GM19035 (cell line): ENCODE data around the gene ZNF365.

Experiments used
- ATAC-seq: cut with Tn5 transposase; IDR thresholded peaks from one replicate; pipeline ENCODE4 v1.9.1; 2021; ENCODE audit not compliant: unreplicated experiment

Gene ZNF365

DNA sequence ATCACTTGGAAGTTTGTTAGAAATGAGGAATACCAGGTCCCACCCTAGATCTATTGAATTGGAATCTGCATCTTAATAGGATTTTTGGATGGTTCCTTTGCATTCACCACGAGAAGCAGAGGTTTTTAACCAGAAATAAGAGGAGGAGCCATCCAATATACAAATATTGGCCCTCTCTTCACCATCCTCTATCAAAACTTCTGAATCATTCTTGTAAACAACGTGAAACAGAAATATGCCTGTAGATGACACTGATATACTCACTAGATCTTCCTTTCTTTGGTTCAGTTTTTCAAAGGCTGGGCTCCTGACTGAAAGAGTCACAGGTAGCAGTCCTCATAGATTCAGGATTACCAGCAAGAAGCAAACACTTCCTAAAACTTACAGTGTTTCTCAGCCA is 39.5 kb downstream of the ZNF365 start:
- ATAC-seq: no peak

- no peak for ATAC-seq
Measured at GRCh38 chr10:62414359-62414758, 40.2 kb downstream of the ZNF365 start.

DNA sequence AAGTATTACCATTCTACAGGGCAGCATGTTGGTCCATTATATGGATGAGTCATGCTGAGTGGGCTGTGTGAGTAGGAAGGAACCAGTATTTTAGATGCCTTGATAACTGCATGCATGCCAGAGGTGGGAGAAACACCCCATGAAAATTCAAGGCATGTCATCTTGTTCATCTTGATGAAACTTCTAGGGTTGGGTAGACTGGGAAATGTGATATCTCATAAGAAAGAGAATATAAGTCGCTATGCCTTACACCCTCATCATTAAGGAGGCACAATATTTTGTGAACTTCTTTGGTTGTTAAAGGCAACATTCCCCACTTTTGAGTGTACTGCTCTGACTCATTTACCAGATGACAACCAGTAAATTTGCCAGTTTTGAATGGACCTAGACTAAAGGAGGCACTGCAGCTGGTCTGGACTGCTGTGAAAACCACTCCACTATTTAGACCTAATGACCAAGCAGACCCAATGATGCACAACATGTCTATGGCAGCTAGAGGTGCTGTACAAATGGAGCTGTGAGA is 48.0 kb downstream of the ZNF365 start:
- no peak for ATAC-seq

GRCh38 chr10:62424026-62424425 is 49.9 kb downstream of the ZNF365 start:
- no peak for ATAC-seq

DNA sequence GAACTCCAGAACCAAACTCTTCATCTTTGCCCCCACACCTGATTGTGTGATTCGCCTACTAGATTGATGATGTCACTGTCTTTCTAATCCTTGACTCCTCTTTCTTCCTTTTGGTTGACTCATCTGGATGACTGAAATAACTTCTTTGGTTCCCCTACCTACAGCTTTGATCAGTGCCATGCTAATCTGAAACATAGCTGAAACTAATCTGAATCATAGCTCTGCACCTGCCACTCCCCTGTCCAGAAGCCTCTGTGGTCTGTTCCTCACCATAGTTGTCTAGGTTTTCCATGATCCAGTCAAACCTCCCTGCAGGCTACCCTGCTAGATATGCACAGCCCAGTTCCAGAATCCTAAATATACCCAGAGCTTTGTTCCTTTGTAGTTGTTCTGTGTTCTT is 51.9 kb downstream of the ZNF365 start:
- ATAC-seq: no peak

DNA sequence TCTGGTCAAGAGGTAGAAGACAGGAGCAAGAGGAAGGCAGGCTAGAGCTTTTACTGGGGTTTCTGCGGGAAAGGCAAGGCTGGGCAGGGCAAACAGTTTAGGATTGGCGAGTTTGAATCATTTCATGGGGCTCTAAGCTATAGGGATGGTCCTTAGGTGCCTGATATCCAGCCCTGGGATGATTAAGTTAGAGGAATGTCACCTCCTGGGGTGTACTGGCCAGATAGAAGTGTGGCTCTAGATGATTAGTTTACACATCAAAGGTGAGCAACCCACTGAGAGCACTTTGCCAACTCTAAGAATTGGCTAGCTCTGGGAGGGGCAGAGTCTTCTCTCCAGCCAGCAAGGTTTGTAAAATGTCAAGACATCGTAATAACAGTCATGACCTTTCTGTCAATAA is 52.4 kb downstream of the ZNF365 start:
- no peak for ATAC-seq

- no peak for ATAC-seq
Measured at GRCh38 chr10:62430881-62431280, 56.7 kb downstream of the ZNF365 start.

DNA sequence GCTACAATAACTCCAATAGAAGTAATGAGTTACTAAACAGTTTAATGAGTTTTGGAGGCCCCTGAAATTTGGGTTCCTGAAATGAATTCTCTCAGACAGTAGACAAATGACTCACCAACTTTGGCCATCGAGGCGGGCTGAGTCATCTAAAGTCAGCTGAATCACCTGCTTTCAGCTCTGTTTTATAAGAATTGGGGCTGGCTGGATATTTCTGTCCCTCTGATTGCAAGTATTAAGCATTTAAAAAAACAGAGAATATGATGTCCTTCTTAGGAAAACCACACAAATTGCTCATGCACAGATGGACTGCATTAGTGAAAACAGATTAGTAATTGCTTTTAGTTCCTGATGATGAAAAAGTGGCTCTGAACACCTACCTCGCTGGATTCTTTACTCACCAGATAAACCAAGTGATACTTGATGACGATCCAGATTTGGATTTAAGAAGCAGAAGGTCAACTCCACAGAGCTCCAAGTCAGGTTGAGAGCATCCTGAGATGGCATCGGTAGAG is 59.1 kb downstream of the ZNF365 start:
- peak; percentile 91 for ATAC-seq

DNA sequence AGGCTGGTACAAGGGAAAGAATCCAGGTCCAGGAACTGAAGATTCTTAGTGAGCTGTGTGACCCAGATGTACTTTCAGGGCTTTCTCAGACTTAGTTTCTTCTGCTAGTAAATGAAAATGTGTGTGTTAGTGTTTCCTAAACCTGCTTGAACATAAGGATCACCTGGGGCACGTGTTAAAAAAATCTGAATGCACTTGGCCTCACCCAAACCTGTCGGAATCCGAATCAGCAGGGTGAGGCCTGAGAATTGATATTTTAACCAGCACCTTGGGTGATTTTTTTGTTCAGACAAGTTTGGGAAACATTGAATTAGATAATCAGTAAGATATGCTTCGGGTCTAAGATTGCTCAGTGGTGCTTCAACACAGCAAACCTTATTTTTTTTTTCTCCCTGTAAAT is 59.7 kb downstream of the ZNF365 start:
- no peak for ATAC-seq

DNA sequence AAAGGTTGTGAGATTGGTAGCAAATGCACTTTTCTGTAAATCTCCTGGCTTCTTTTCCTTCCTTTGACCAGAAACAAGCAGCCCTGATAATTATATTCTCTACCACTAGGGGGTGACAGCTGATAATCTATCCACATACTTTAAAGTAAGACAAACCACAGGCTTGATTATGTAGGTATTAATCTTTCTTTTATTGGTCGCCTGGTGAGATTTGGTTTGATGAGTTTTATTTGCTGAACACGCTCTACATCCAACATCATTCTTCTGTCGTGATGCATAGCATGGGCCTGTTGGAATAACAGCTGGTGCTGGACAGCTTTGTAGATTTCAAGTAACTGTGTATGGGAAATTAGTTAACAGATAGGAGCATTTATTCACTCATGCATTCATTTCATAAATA is 63.5 kb downstream of the ZNF365 start:
- peak; percentile 45 for ATAC-seq

DNA sequence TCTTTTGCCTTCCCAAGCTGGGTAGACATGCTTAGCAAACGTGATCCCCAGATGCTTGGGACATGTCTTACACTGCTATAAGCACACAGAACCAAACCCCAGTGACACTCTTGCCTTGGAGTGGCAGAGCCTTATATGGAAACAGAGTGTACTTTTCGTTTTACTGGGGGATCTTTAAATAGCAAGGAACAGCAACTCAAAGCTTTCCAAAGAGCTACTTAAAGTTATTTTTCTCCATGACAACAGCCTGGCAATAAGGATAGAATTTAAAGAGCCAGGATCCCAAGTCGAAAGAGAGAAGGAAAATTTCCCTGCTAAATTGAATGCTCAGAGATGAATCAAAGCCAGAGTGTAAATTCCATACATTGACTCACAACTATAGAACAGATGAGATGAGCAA is 67.8 kb downstream of the ZNF365 start:
- ATAC-seq: no peak

GRCh38 chr10:62442894-62443669 is 68.9 kb downstream of the ZNF365 start:
- ATAC-seq: no peak

DNA sequence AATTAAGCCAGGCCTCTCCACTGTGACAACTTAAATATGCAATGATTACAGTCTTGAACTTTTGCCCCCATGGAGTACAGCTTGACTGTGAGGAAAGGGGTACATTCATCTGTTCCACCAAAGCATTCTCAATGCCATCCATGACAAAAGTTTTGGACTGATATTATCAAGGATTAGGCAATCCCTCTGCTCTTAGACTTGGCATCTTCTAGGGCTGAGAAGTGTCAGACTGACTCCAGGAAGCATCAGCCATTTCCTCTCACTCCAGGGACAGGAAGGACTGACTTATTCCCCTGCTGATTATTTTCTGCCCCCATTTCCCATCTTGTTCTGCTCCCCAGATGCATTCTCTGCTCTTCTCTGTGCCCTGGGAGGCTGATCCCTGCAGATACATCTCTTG is 69.7 kb downstream of the ZNF365 start:
- no peak for ATAC-seq

- no peak for ATAC-seq
Measured at GRCh38 chr10:62446627-62447026, 72.5 kb downstream of the ZNF365 start.

DNA sequence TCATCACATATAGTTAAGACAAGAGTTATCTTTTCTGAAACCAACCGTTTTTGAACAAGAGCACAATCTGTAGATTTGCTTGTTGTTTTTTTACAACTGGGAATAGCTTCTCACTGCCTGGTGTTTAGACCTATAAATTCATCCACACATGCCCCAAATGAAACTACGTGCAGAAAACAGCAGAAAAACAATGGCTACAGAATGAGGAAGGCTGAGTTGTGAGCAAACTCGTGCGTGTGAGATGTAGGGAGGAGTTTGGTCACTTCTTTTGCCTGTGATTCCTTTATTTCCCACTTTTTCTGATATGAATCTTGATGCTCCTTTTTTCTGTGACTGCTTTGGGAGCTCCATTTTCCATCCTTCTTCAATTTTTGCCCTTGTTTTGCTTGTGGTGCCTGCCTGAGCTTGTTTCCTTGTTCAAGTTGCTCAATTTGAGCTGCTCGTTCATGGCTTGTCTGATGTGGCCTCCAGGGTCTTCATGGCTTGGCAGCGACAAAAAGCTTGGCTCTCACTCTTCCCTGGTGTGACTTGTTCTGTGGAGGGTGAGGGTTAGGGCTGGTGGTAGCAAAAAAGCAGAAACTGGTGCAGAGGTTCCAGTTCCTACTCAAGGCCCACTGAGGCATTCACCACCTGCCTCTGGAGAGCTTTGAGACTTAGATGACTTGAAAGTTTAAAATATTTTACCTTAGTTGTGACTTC is 76.9 kb downstream of the ZNF365 start:
- ATAC-seq: no peak

DNA sequence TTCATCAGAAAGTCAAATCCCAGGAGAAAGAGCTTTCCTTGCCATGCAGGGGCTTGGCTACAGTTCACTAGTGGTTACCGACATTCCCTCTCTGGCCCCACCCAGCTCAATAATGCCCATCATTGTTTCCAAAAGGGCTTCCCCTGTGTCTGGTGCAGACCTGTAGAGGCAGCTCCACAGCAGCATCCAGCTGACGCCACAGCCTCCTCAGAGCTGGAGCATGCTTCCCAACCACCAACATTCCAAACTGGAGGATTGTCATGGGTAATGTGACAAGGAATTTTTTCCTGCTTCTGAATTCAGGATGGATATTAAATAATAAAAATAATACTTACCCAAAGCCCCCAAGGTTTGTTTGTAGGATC is 77.4 kb downstream of the ZNF365 start:
- no peak for ATAC-seq
